Measurements from ENCODE around the gene NUDT19.
"Not testable (repeated sequence)": the region's sequence is repeated elsewhere in the genome, so short reads cannot be mapped to it uniquely, and the experiment has no call there.

DNA sequence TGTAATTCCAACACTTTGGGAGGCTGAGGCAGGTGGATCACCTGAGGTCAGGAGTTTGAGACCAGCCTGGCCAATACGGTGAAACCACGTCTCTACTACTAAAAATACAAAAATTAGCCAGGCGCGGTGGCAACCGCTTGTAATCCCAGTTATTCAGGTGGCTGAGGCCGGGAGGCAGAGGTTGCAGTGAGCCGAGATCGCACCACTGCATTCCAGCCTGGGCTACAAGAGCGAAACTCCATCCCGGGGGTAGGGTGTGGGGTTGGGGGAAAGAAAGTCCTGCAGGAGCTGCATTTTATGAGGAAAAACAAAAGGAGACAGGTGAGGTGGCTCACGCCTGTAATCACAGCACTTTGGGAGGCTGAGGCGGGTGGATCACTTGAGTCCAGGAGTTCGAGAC is 39.3 kb upstream of the NUDT19 start:
- TF ChIP-seq, protein P1, sequence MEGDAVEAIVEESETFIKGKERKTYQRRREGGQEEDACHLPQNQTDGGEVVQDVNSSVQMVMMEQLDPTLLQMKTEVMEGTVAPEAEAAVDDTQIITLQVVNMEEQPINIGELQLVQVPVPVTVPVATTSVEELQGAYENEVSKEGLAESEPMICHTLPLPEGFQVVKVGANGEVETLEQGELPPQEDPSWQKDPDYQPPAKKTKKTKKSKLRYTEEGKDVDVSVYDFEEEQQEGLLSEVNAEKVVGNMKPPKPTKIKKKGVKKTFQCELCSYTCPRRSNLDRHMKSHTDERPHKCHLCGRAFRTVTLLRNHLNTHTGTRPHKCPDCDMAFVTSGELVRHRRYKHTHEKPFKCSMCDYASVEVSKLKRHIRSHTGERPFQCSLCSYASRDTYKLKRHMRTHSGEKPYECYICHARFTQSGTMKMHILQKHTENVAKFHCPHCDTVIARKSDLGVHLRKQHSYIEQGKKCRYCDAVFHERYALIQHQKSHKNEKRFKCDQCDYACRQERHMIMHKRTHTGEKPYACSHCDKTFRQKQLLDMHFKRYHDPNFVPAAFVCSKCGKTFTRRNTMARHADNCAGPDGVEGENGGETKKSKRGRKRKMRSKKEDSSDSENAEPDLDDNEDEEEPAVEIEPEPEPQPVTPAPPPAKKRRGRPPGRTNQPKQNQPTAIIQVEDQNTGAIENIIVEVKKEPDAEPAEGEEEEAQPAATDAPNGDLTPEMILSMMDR (conservative IDR thresholded peaks at IDR 0.05) = not testable (repeated sequence)
- TF ChIP-seq EZH2 (IDR thresholded peaks at IDR 0.05; ENCODE audit: low read depth) = not testable (repeated sequence)
